A204.1 (cell line): ENCODE data around the gene OR7G3.

Source experiments
- FAIRE-seq: peaks from 2 replicates; lab custom pipeline; 2012; peaks lifted over from hg19 to GRCh38; lab: Jason Lieb, UNC

OR7G3 gene

DNA sequence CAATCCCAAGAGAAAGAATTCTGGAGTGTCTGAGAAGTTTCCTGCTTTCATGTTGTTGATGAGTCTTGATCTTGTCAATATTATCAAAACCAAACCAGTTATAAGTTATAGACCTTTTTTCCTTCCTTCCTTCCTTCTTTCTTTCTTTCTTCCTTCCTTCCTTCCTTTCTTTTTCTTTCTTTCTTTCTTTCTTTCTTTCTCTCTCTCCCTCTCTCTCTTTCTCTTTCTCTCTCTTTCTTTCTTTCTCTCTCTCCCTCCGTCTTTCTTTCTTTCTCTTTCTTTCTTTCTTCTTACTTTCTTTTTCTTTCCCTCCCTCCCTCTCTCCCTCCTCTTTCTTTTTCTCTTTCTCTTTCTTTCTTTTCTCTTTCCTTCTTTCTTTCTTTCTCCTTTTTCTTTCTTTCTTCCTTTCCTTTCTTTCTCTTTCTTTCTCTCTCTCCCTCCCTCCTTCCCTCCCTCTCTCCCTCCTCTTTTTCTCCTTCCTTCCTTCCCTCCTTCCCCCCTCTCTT, at the start of gene OR7G3:
Gene OR7G3, minus strand, starts transcription at position 51 of the 506 bp plus-strand sequence. Its CDS starts 0 bp downstream, at position 51.
- no peak for FAIRE-seq

DNA sequence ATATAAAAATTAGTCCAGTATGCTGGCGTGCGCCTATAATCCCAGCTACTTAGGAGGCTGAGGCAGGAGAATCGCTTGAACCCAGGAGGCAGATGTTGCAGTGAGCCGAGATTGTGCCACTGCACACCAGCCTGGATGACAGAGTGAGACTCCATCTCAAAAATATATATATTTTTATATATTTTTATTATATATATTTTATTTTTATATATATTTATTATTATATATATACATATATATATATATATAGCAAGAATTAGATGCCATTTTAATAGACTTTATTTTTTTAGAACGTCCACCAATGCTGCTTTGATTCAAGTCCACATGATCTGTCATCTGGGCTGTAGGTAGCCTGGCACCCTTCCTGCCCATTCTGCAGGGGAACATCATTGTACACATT, 48.6 kb upstream of the OR7G3 start:
- no peak for FAIRE-seq

DNA sequence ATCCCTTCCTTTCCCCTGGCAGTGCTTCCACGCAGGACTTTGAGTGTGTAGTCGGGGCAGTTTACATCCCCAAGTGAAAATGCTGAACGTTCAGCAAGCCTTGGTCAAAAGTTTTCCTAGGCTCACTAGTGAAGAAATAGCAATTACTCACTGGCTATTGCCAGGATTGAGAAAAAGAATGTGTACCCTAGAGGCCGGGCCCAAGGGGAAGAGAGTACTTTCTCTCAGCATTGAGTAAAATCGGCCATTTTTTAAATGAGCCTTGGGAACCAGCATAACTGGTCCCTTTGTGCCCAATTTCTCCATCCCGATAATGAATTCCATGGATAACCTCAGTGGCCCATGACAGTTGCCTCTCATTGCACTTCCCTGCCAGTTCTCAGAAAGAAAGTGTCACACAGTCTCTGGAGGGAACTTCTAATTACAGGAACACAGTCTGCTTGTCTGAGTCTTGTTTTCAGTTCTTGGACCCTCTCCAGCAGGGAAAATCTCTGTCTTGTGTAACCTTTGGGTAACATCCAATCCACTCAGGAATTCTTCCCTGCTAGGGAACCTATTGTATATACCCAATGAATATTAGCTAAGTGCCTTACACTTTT, 44.7 kb upstream of the OR7G3 start:
- no peak for FAIRE-seq

DNA sequence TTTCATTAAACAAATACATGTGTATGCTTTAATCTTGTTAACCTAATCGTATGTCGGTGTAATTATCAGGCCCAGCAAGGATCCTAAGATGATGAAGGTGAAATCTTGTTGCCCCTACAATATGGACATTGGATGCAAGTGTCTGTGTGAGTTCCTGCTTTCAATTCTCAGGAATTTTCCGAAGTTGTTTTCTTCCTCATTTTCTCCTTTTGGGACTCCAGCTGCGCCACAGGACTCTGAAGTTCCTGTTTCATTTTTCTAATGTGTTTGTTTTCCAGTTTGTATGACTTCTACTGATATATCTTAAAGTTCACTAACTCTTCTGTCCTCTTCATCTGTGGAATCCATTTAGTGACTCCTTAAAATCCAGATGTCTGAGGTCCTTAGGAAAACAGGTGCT, 40.1 kb upstream of the OR7G3 start:
- FAIRE-seq = no peak

GRCh38 chr19:9165261-9165660, 38.5 kb upstream of the OR7G3 start:
- FAIRE-seq = no peak

GRCh38 chr19:9161427-9161826, 34.7 kb upstream of the OR7G3 start:
- no peak for FAIRE-seq

DNA sequence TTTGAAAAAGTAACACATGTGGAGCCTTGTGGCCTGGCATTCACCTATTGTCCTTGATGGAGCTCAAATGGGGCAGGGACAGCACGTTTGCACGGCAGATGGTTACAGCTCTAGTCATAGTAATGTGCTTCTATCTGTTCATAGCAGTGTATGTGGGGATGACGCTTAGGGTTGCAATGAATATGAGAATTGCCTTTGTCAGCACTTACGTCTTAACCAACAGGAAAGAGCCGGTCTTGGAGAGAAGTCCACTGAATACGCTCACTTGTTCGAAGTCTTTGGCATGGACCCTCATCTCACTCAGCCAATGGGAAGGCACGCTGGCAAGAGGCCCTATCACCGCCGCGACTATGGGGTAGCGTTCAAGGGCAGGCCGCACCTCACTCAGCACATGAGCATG, 33.1 kb upstream of the OR7G3 start:
- FAIRE-seq = no peak

DNA sequence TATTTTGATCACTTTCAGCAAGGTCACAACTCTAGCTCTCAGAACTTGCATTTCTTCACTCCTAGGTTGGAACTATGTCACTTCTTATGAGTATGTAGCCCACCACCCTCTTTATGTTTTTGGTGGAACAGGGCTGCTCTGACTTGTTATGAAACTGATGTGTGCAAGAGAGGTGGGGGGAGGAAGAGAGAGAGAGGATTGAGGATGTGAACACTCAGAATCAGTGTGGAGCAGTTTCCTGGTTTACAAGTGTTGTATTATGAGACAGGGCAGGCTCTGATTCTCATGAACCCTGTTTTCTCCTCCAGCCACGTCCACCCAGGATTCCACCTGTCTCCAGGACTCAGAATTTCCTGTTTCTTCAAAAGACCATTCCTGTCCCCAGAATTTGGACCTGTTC, 29.6 kb upstream of the OR7G3 start:
- no peak for FAIRE-seq

- no peak for FAIRE-seq
Measured at GRCh38 chr19:9155591-9155990, 28.8 kb upstream of the OR7G3 start.

- FAIRE-seq = no peak
Measured at GRCh38 chr19:9151367-9151766, 24.6 kb upstream of the OR7G3 start.

GRCh38 chr19:9150650-9151049, 23.9 kb upstream of the OR7G3 start:
- FAIRE-seq = no peak

- FAIRE-seq = no peak
Measured at GRCh38 chr19:9149997-9150396, 23.2 kb upstream of the OR7G3 start.

- FAIRE-seq = no peak
Measured at GRCh38 chr19:9148697-9149096, 21.9 kb upstream of the OR7G3 start.

GRCh38 chr19:9146882-9147281, 20.1 kb upstream of the OR7G3 start:
- no peak for FAIRE-seq

DNA sequence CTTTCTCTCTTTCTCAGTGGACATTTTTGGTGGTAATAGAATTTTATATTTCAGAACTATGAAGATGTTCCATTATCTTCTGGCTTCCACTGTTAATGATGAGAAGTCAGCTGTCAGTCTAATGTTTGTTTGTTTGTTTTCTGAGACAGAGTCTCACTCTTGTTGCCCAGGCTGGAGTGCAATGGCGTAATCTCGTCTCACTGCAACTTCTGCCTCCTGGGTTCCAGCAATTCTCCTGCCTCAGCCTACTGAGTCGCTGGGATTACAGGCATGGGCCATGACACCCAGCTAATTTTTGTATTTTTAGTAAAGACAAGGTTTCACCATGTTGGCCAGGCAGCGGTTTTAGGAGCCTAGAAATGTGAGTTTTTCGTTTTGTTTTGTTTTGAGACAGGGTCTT, 18.2 kb upstream of the OR7G3 start:
- FAIRE-seq = no peak

- FAIRE-seq = peak; percentile 89
Measured at GRCh38 chr19:9140159-9140874, 13.6 kb upstream of the OR7G3 start, which contains the start of gene ZNF317. ZNF317 (plus strand) TSS chr19:9140397; CDS start chr19:9156017, 15,620 bp downstream.

DNA sequence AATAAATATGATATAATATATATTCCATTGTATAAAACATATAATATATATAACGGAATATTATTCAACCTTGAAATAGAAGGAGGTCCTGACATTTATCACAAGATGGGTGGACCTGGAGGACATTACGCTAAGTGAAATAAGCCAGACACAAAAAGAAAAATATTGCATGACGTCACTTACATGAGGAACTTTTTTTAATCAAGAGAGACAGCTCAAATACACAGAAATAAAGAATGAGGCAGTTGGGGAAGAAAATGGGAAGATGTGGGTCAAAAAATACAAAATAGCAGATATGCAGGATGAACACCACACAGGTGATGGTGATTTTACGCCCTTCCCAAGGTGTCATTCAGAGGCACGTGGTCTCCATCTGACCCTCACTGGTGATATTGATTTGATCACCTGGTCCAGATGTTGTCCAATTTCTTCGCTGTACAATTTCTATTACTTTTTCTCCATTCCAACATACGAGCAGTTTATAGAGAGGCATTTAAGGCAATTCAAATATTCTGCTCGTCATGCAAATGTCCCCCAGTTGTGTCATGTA, 12.9 kb upstream of the OR7G3 start:
- FAIRE-seq = no peak

- no peak for FAIRE-seq
Measured at GRCh38 chr19:9132422-9132821, 5.7 kb upstream of the OR7G3 start.

GRCh38 chr19:9130965-9131364, 4.2 kb upstream of the OR7G3 start:
- FAIRE-seq = no peak

DNA sequence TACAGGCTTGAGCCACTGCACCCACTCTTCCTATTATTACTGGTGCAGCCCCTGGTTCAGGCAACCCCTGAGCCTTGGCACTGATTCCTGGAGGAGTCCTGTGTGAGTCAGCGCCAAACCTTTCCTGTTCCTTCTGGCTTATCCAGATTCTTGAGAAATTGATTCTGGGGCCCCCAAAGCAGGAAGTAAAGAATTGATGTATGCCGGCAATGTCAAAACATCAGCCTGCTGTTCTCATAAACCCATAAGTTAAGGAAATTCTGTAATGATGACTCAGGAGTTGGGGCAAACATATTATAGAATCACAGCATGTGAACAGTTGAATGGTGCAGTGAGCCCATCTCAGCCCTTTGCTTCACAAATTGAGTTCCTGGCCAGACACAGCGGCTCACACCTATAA, 1.4 kb upstream of the OR7G3 start:
- FAIRE-seq = no peak

DNA sequence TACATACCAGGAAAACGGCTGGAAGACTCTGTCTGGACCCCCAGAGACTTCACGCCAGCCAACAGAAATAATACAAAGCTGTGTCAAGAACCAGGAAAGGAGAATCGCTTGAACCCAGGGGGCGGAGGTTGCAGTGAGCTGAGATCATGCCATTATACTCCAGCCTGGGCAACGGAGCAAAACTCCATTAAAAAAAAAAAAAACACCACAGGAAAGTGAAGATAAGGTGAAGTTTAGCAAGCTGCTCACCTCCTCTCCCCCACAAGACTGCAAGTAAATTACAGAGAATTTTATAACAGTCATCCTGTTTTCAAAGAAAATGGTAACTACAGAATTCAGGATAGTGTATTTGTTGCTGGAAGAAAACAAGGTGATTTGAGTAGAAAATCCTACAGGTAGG, 10.2 kb downstream of the OR7G3 start:
- FAIRE-seq = no peak

DNA sequence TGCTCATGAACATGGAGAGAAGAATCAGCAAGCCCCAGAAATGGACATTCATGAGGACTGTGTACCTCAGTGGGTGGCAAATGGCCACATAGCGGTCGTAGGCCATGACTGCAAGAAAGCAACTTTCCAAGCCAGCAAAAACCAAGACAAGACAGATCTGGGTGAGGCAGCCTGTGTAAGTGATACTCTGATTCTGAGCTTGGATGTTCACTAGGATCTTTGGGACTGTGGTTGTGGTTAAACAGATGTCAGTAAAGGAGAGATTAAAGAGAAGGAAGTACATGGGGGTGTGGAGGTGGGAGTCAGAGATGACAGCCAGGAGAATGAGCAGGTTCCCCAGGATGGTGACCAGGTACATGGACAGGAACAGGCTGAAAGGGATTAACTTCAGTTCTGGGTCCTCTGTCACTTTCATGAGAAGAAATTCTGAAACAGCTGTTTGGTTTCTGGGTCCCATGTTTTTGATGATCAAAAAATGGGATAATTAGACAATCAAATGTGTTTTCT, 11.4 kb downstream of the OR7G3 start, which contains the start of gene OR7G1:
Gene OR7G1, minus strand, starts transcription at position 457 of the 507 bp plus-strand sequence. Its CDS starts 0 bp downstream, at position 457.
- no peak for FAIRE-seq

DNA sequence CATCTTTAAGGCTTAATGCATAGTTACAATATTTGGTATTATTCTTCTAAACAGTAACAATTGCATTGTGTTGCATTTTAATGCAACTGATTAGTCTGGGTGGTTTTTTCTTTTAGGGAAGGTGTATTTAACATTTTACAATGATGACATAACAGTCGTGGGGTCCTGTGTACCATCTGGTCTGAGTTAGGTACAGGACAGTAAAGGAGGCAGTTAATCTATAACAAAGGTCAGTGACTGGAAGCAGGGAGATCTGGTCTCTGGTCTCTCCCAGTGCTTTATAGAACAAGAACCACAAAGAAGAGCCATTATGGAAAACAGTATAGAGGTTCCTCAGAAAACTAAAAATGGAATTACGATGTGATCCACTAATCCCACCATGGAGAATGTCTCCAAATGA, 16.8 kb downstream of the OR7G3 start:
- no peak for FAIRE-seq
